HL-60/S4 (cell line): ENCODE results near the gene CDH12.
"Not testable (repeated sequence)": the region's sequence is repeated elsewhere in the genome, so short reads cannot be mapped to it uniquely, and the experiment has no call there.

Experiments used
- in situ Hi-C: fragments of 300-500 bp; cut with MboI; formaldehyde crosslinking; loops from 2 replicates; pipeline ENCODE4 v1.14.3; 2022; ENCODE audit warnings: low sequenced_read_pairs

Gene CDH12

DNA sequence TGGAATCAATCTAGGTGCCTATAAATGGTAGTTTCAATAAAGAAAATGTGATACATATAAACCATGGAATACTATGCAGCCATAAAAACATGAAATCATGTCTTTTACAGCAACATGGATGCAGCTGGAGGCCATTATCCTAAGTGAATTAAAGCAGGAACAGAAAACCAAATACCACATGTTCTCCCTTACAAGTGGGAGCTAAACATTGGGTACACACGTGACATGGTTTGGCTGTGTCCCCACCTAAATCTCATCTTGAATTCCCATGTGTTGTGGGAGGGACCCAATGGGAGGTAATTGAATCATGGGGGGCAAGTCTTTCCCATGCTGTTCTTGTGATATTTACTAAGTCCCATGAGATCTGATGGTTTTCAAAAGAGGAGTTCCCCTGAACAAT, 78.9 kb downstream of the CDH12 start:
- in situ Hi-C loops = not testable (repeated sequence)

- in situ Hi-C loops = no loop called here
Observed at GRCh38 chr5:22764736-22765135, 88.4 kb downstream of the CDH12 start.

GRCh38 chr5:22757776-22758175, 95.4 kb downstream of the CDH12 start:
- in situ Hi-C loops = no loop called here

DNA sequence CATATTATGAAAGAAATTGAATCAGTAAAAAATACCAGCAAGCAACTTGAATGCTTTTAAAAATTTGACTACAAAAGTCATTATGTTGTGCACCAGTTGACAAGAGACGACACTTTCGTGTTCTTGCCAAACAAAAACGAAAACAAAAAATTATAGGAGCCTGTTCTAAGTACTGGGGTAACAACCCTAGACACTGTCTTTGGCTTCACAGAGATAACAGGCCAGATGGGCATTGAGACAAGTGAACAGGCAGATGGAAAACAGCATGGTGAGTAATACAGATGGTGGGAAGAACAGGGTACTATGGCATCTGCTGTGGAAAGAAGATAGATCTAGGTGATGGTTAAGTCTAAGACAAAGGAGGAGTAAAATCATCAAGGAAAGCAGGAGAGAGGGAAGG, 99.0 kb downstream of the CDH12 start:
- in situ Hi-C loops = no loop called here

- in situ Hi-C loops = no loop called here
Observed at GRCh38 chr5:22751536-22751935, 101.6 kb downstream of the CDH12 start.

GRCh38 chr5:22736443-22737003, 116.6 kb downstream of the CDH12 start:
- in situ Hi-C loops = no loop called here

DNA sequence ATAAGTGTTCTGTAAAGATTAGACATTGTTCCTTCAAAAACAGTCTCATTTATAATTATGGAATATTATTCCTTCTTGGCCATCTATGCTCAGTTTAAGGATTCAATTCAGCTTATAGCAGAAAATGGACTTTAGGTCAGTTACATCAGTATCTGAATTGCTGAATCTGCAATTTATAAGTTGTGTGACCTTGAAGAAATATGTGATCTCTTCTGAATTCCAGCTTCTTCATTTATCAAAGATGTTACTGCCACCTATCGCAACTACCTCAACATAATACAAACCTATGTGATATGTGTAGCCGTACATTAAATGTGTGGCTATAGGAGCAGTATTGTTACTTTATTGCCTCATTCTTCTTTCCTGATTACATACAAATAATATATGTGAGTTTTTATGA, 118.2 kb downstream of the CDH12 start:
- in situ Hi-C loops = no loop called here

DNA sequence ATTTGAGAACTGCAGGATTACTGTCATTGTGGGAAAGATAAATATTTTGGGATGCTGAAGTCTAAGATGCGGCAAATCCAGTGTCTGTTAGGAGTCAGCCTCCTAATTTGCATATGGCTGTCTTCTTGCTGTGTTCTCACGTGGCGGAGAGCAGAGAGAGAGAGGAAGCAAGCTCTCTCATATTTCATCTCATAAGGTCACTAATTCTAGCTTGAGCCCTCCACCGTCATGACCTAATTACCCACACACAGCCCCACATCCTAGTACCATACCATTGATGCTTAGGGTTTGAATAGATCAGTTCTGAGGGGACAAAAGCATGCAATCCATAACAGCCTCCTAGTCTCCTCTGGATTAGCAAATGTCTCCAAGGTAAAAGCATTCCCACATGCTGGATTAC, 124.5 kb downstream of the CDH12 start:
- in situ Hi-C loops = no loop called here

- in situ Hi-C loops = no loop called here
Observed at GRCh38 chr5:22722491-22722890, 130.7 kb downstream of the CDH12 start.

GRCh38 chr5:22722056-22722455, 131.1 kb downstream of the CDH12 start:
- in situ Hi-C loops = no loop called here

GRCh38 chr5:22719842-22720241, 133.3 kb downstream of the CDH12 start:
- in situ Hi-C loops = no loop called here

DNA sequence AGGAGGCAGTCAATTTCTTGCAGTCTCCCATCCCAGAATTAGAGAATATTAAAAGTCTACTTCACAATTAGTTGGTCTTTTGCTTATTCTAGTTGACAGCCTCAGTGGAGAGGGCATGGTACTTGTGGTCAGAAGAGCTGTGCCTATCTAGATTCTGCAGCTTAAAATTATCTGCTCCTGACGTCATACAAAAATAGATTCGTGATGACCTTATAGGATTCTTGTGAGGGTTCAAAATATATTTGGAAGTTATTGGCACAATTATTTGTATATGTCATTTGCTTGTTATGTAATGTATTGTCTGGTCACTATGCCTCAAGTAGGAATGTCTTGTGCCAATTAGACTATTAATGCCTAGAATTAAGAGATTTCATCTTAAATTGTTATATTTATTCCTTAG, 142.5 kb downstream of the CDH12 start:
- in situ Hi-C loops = no loop called here

GRCh38 chr5:22709743-22710142, 143.4 kb downstream of the CDH12 start:
- in situ Hi-C loops = no loop called here

- in situ Hi-C loops = no loop called here
Observed at GRCh38 chr5:22708770-22709328, 144.3 kb downstream of the CDH12 start.

- in situ Hi-C loops = no loop called here
Observed at GRCh38 chr5:22706901-22707300, 146.2 kb downstream of the CDH12 start.

DNA sequence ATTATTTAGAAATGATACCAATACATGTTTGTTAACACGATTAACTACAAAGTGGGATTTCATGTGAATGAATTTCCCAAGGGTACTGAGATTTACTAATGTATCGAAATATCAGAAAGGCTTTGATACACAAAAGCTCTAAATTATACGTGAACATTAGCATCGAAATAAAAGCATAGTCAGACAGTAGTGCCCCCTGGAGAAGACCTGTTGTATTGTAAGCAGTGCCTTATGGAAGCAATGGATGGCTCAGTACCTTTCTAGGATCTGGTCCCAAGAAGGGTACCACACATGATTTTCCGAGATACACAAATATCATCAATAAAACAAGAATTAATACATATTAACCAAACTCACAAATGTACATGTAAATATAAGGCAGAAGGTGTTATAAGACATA, 153.8 kb downstream of the CDH12 start:
- in situ Hi-C loops = no loop called here

- in situ Hi-C loops = no loop called here
Observed at GRCh38 chr5:22693121-22693520, 160.0 kb downstream of the CDH12 start.

- in situ Hi-C loops = no loop called here
Observed at GRCh38 chr5:22683050-22683449, 170.1 kb downstream of the CDH12 start.

- in situ Hi-C loops = no loop called here
Observed at GRCh38 chr5:22678886-22679285, 174.3 kb downstream of the CDH12 start.

- in situ Hi-C loops = no loop called here
Observed at GRCh38 chr5:22673131-22673530, 180.0 kb downstream of the CDH12 start.

DNA sequence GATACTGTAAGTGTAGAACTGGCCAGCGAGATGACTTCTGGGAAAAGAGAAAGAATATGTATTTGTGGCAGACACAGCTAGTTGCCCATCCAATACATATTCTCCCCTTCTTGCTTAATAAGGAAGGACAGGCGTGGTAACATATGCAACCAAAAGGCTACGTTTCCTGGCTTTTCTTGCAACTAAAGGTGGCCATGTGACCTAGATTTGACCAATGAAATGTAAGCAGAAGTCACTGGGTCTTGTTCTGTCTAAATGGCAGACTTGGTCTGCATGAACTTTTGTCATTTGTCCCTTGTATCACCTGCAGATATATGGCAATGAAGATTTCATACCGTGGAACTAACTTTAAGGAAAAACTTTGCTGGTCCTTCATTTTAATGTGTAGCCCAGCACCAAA, 183.8 kb downstream of the CDH12 start:
- in situ Hi-C loops = no loop called here

GRCh38 chr5:22665801-22666200, 187.3 kb downstream of the CDH12 start:
- in situ Hi-C loops = no loop called here

GRCh38 chr5:22663134-22663533, 190.0 kb downstream of the CDH12 start:
- in situ Hi-C loops = no loop called here
